Measurements from ENCODE around the gene PTPRS. TPM values are rescaled to one million over a fixed set of nuclear protein-coding genes. Genes with fewer than 3 reads are reported as not detected.

The PTPRS gene
- total RNA-seq, 1 experiment from 2014 or later = 215 TPM

DNA sequence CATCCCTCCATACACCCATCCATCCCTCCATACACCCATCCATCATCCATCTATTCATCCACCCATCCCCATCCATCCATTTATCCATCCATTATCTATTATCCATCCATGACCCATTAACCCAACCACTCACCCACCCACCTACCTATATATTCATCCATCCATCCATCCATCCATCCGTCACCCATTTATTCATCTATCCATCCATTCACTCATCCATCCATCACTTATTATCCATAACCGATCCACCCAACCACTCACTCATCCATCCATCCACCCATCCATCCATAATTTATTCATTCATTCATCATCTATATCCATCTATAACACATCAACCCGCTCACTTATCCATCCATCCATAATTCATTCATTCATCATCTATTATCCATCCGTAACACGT, 28.7 kb upstream of the PTPRS start:
- ChIA-PET CTCF (interaction anchor here (0.6 kb wide), 1 partner anchor 99 kb away, joined by 3 read pairs; no protein-coding TSS in a partner anchor), POLR2A (ENCODE audit: low non-redundant PET) (no interaction called here)
- intact Hi-C loops (cut with micrococcal nuclease; ENCODE audit: unreplicated experiment) = no loop called here
- H3K4me3 ChIP-seq (ENCODE audit: low read depth, low read length, poor library complexity, severe bottlenecking) = no peak overlapping the region
- BruUV-seq (replicated peaks) = no TSS peak
- H3K4me1 ChIP-seq (ENCODE audit: insufficient read depth, low read length, poor library complexity, severe bottlenecking) = no peaks in the 10 kb centered on the region
- no peak for TF ChIP-seq CTCF (conservative IDR thresholded peaks at IDR 0.05; ENCODE audit: low read depth, low read length)
- no peak for TF ChIP-seq EZH2 (IDR thresholded peaks at IDR 0.05; ENCODE audit: borderline replicate concordance, low read depth, low read length, poor library complexity, severe bottlenecking)
- no peak overlapping the region for H3K27ac ChIP-seq (ENCODE audit: low read depth, low read length, poor library complexity, severe bottlenecking)
- no peak for DNase-seq (ENCODE audit: low spot score)
- no peaks in the 10 kb centered on the region for H3K9me3 ChIP-seq (ENCODE audit: low read depth, low read length, poor library complexity, severe bottlenecking)
- no peaks in the 10 kb centered on the region for H3K27me3 ChIP-seq (replicated peaks; ENCODE audit: insufficient read depth, low read depth, low read length, poor library complexity)
- H3K36me3 ChIP-seq (ENCODE audit: insufficient read depth, low read length, poor library complexity, severe bottlenecking) = no peaks in the 10 kb centered on the region

GRCh38 chr19:5367530-5368133, 27.0 kb upstream of the PTPRS start:
- no TSS peak for BruUV-seq (replicated peaks)
- H3K4me1 ChIP-seq (ENCODE audit: insufficient read depth, low read length, poor library complexity, severe bottlenecking) = no peaks in the 10 kb centered on the region
- no peak overlapping the region for H3K27ac ChIP-seq (ENCODE audit: low read depth, low read length, poor library complexity, severe bottlenecking)
- TF ChIP-seq CTCF (conservative IDR thresholded peaks at IDR 0.05; ENCODE audit: low read depth, low read length) (no peak), EZH2 (IDR thresholded peaks at IDR 0.05; ENCODE audit: borderline replicate concordance, low read depth, low read length, poor library complexity, severe bottlenecking) (no peak)
- no peak for DNase-seq (ENCODE audit: low spot score)
- H3K36me3 ChIP-seq (ENCODE audit: insufficient read depth, low read length, poor library complexity, severe bottlenecking) = no peaks in the 10 kb centered on the region
- no peaks in the 10 kb centered on the region for H3K9me3 ChIP-seq (ENCODE audit: low read depth, low read length, poor library complexity, severe bottlenecking)
- ChIA-PET CTCF (interaction anchor here (0.6 kb wide), 1 partner anchor 13 kb away, joined by 3 read pairs; no protein-coding TSS in a partner anchor), POLR2A (ENCODE audit: low non-redundant PET) (no interaction called here)
- H3K4me3 ChIP-seq (ENCODE audit: low read depth, low read length, poor library complexity, severe bottlenecking) = no peak overlapping the region
- intact Hi-C loops (cut with micrococcal nuclease; ENCODE audit: unreplicated experiment) = no loop called here
- no peaks in the 10 kb centered on the region for H3K27me3 ChIP-seq (replicated peaks; ENCODE audit: insufficient read depth, low read depth, low read length, poor library complexity)

GRCh38 chr19:5365905-5366304, 25.3 kb upstream of the PTPRS start:
- POLR2A ChIA-PET (ENCODE audit: low non-redundant PET) = no interaction called here
- H3K27ac ChIP-seq (ENCODE audit: low read depth, low read length, poor library complexity, severe bottlenecking) = no peak overlapping the region
- intact Hi-C loops (cut with micrococcal nuclease; ENCODE audit: unreplicated experiment) = no loop called here
- H3K4me1 ChIP-seq (ENCODE audit: insufficient read depth, low read length, poor library complexity, severe bottlenecking) = no peaks in the 10 kb centered on the region
- H3K36me3 ChIP-seq (ENCODE audit: insufficient read depth, low read length, poor library complexity, severe bottlenecking) = no peaks in the 10 kb centered on the region
- DNase-seq (ENCODE audit: low spot score) = no peak
- CTCF ChIA-PET = no interaction called here
- BruUV-seq (replicated peaks) = no TSS peak
- no peak overlapping the region for H3K4me3 ChIP-seq (ENCODE audit: low read depth, low read length, poor library complexity, severe bottlenecking)
- no peaks in the 10 kb centered on the region for H3K9me3 ChIP-seq (ENCODE audit: low read depth, low read length, poor library complexity, severe bottlenecking)
- no peaks in the 10 kb centered on the region for H3K27me3 ChIP-seq (replicated peaks; ENCODE audit: insufficient read depth, low read depth, low read length, poor library complexity)
- TF ChIP-seq CTCF (conservative IDR thresholded peaks at IDR 0.05; ENCODE audit: low read depth, low read length) = no peak

Measured in A673 (cell line).